HCEC 1CT (cell line): ENCODE data around the gene GRM8.
A peak's percentile ranks its signal among the peaks of the same experiment; 100 is the strongest.
"Not testable (repeated sequence)": the region's sequence is repeated elsewhere in the genome, so short reads cannot be mapped to it uniquely, and the experiment has no call there.

Experiments
- DNase-seq: peaks from one replicate; pipeline ENCODE4 v3.0.0-alpha.2; 2017

GRM8 gene

GRCh38 chr7:126702242-126703016, 550.3 kb downstream of the GRM8 start:
- peak; percentile 37 for DNase-seq

GRCh38 chr7:126700807-126701604, 551.7 kb downstream of the GRM8 start:
- DNase-seq: peak; percentile 96

- no peak for DNase-seq
Observed at GRCh38 chr7:126699707-126700106, 553.0 kb downstream of the GRM8 start.

GRCh38 chr7:126698909-126699308, 553.8 kb downstream of the GRM8 start:
- DNase-seq: no peak

- DNase-seq: no peak
Observed at GRCh38 chr7:126698446-126698845, 554.3 kb downstream of the GRM8 start.

GRCh38 chr7:126696256-126697038, 556.3 kb downstream of the GRM8 start:
- no peak for DNase-seq

- DNase-seq: no peak
Observed at GRCh38 chr7:126690848-126691751, 561.6 kb downstream of the GRM8 start.

GRCh38 chr7:126690104-126690503, 562.6 kb downstream of the GRM8 start:
- DNase-seq: no peak

GRCh38 chr7:126689037-126689436, 563.7 kb downstream of the GRM8 start:
- no peak for DNase-seq

GRCh38 chr7:126686474-126686873, 566.3 kb downstream of the GRM8 start:
- DNase-seq: no peak

- no peak for DNase-seq
Observed at GRCh38 chr7:126685596-126685995, 567.1 kb downstream of the GRM8 start.

GRCh38 chr7:126685018-126685573, 567.6 kb downstream of the GRM8 start:
- no peak for DNase-seq

- no peak for DNase-seq
Observed at GRCh38 chr7:126682176-126682575, 570.6 kb downstream of the GRM8 start.

- not testable (repeated sequence) for DNase-seq
Observed at GRCh38 chr7:126668762-126669161, 584.0 kb downstream of the GRM8 start.

- DNase-seq: no peak
Observed at GRCh38 chr7:126668367-126668752, 584.4 kb downstream of the GRM8 start.

GRCh38 chr7:126667742-126668366, 584.9 kb downstream of the GRM8 start:
- DNase-seq: peak; percentile 24

GRCh38 chr7:126662856-126663255, 589.9 kb downstream of the GRM8 start:
- DNase-seq: no peak

- no peak for DNase-seq
Observed at GRCh38 chr7:126659124-126659523, 593.6 kb downstream of the GRM8 start.

GRCh38 chr7:126658684-126659083, 594.1 kb downstream of the GRM8 start:
- DNase-seq: no peak

GRCh38 chr7:126657599-126658358, 595.0 kb downstream of the GRM8 start:
- DNase-seq: no peak

GRCh38 chr7:126657137-126657536, 595.6 kb downstream of the GRM8 start:
- DNase-seq: no peak
